Kidney (tissue), 22 donors: Measurements from ENCODE around the gene CFD. TPM values are rescaled to one million over a fixed set of nuclear protein-coding genes. Genes with fewer than 3 reads are reported as not detected.

Experiments used
- DNase-seq, 5 donors: peaks; one replicate each; pipeline ENCODE4 v3.0.0-alpha.2; 2013 to 2020
- FAIRE-seq: peaks from 2 replicates; lab custom pipeline; 2012; peaks lifted over from hg19 to GRCh38; lab: Jason Lieb, UNC
- H3K27ac ChIP-seq, 2 donors: one replicate each; pipeline ENCODE4 v1.7.0; 2013; ENCODE audit warnings: low read depth in 2 of 2, low read length in 2 of 2, inconsistent platforms in 1 of 2
- H3K27me3 ChIP-seq: one replicate; pipeline ENCODE4 v1.7.1; 2013; ENCODE audit warnings: low read length, inconsistent platforms; ENCODE audit not compliant: control insufficient read depth, insufficient read depth
- H3K36me3 ChIP-seq, 3 donors: one replicate each; pipeline versions ENCODE4 v1.7.0 to v1.7.1; 2013; ENCODE audit warnings: low read length in 3 of 3, control low read depth in 1 of 3, inconsistent platforms in 1 of 3; ENCODE audit not compliant: insufficient read depth in 3 of 3, control insufficient read depth in 2 of 3
- H3K4me1 ChIP-seq, 3 donors: one replicate each; pipeline versions ENCODE4 v1.7.0 to v1.7.1; 2013; ENCODE audit warnings: low read length in 3 of 3, inconsistent platforms in 1 of 3, low read depth in 1 of 3; ENCODE audit not compliant: control insufficient read depth in 2 of 3, insufficient read depth in 2 of 3
- H3K4me3 ChIP-seq, 3 donors: one replicate each; pipeline versions ENCODE4 v1.7.0 to v1.8.1; 2013; ENCODE audit warnings: low read length in 3 of 3, control low read depth in 1 of 3, inconsistent platforms in 1 of 3
- H3K9ac ChIP-seq, 3 donors: one replicate each; pipeline versions ENCODE4 v1.7.0 to v1.7.1; 2013; ENCODE audit warnings: low read length in 3 of 3, control low read depth in 1 of 3, inconsistent platforms in 1 of 3
- H3K9me3 ChIP-seq, 3 donors: one replicate each; pipeline versions ENCODE4 v1.7.0 to v1.7.1; 2013; ENCODE audit warnings: low read length in 3 of 3, control low read depth in 1 of 3, inconsistent platforms in 1 of 3; ENCODE audit not compliant: control insufficient read depth in 2 of 3, insufficient read depth in 1 of 3
- intact Hi-C: fragments of 100-400 bp; cut with DNase I; formaldehyde crosslinking; loops from one replicate; pipeline ENCODE4 v1.11.1; 2022
- long read RNA-seq, 10 donors: library from polyadenylated mRNA in 1 of 10; unstranded in 1 of 10; transcript quantifications; one replicate each; pipeline ENCODE4 v2.0.0 and lab custom pipeline, GENCODE V29; 2021 to 2026
- polyA plus RNA-seq: library from polyadenylated mRNA; stranded (reverse); fragments of 350-450 nt; fragmentation: Illumina TruSeq; extraction: RNeasy Lipid Tissue Mini Kit (QIAGEN cat#74804); gene quantifications from one replicate; pipeline ENCODE4 v1.2.3, GENCODE V29; 2014; ENCODE audit warnings: low read depth, low replicate concordance; ENCODE audit not compliant: insufficient read depth
- total RNA-seq: library from RNA; stranded (reverse); fragmentation: NEBNext Ultra II Directional; extraction: Animal tissue kit (Norgen Biotek cat#: 25700); gene quantifications from one replicate; pipeline ENCODE4 v1.2.1, GENCODE V29; 2021
- TF ChIP-seq, protein P1 (sequence below): IDR thresholded peaks from 3 replicates; pipeline ENCODE4 v1.5.1; 2012; ENCODE audit warnings: mild to moderate bottlenecking, moderate library complexity, borderline replicate concordance; ENCODE audit not compliant: insufficient read depth; ENCODE audit errors: extremely low read depth
- donor health status: control.
- donor health status: control.
- donor health status: control.
- donor health status: control.
- donor health status: control.
- donor health status: DM: yes; HTN: yes; CAD: no.
- donor health status: Normal renal cell carcinoma (clear cell type).

The CFD gene
- 35.1 TPM for total RNA-seq
- polyA plus RNA-seq, result 4.6 TPM
- long read RNA-seq, donor 1, partial matches to known transcripts, result 6 of 7 reads
- long read RNA-seq, donor 1, other reads (novel, unspliced or antisense), result 0 of 7 reads
- long read RNA-seq, donor 2, partial matches to known transcripts, result 0 of 3 reads
- long read RNA-seq, donor 2, other reads (novel, unspliced or antisense), result 0 of 3 reads
- long read RNA-seq, donor 3, partial matches to known transcripts, result 13 of 13 reads
- long read RNA-seq, donor 3, other reads (novel, unspliced or antisense), result 0 of 13 reads
- long read RNA-seq, donor 4, partial matches to known transcripts, result 5 of 6 reads
- long read RNA-seq, donor 4, other reads (novel, unspliced or antisense), result 0 of 6 reads
- long read RNA-seq, donor 5, partial matches to known transcripts, result 0 of 1 reads
- long read RNA-seq, donor 5, other reads (novel, unspliced or antisense), result 0 of 1 reads
- long read RNA-seq, donor 6, result 0 reads
- long read RNA-seq, donor 7, transcript CFD-201 (5 exons, 1,201 nt), result major isoform, 15 of 36 reads
- long read RNA-seq, donor 7, partial matches to known transcripts, result 12 of 36 reads
- long read RNA-seq, donor 7, other reads (novel, unspliced or antisense), result 9 of 36 reads
- long read RNA-seq, donor 8, partial matches to known transcripts, result 0 of 2 reads
- long read RNA-seq, donor 8, other reads (novel, unspliced or antisense), result 0 of 2 reads
- long read RNA-seq, donor 9, partial matches to known transcripts, result 0 of 2 reads
- long read RNA-seq, donor 9, other reads (novel, unspliced or antisense), result 0 of 2 reads
- long read RNA-seq, donor 10, partial matches to known transcripts, result 0 of 1 reads
- long read RNA-seq, donor 10, other reads (novel, unspliced or antisense), result 0 of 1 reads

DNA sequence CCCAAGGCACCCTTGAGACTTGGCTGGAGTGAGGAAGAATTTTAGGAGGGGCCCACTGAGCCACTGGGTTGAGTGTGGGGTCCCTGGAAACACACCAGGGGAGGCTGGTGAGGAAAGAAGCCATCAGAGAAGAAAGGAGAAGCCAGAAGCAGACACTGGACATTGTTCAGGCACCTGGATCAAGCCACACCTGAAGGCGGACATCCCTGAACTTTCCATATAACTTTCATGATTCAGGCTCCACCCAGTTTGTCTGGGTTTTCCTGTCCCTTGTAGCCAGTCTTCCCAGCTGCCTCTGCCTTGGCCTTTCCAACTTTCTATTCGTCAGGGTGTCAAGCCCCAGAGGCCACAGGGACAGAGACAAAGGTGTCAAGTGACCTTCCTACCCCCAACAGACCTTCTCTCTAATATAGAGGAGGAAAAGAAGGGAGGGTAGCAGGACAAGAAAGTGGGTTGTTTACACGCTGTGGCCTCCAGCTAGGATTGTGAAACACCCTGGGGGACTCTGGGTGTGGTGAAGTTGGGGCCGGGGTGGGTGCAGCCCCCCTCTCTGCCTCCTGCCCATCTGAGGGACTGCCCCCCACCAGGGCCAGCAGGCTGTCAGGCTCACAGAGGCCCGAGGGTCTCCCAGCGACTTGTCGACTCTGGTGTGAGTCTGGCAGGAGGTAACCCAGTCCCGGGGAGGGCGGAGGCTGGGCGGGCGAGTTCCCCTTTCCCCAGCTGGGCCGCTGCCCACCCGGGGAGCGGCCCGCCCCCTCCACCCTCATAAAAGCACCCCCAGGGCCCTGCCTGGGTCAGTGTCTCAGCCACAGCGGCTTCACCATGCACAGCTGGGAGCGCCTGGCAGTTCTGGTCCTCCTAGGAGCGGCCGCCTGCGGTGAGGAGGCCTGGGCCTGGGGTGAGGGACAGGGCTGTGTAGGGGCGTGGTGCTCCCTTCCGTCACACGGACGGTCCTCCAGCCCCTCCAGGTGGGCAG, at the start of gene CFD:
CFD (plus strand) TSS at position 797 of the 976 bp plus-strand sequence; CDS start at position 823, 26 bp downstream.
- Histone ChIP-seq H3K36me3 (no peaks in the 10 kb centered on the region), H3K27me3 (no peaks in the 10 kb centered on the region), H3K4me1 (peaks cover 0 to 9% (median 0%) of the 10 kb centered on the region in 3 donors), H3K9ac (no peak within 1 kb of the TSS), H3K9me3 (no peaks in the 10 kb centered on the region), H3K27ac (no peak within 1 kb of the TSS), H3K4me3 (no peak within 1 kb of the TSS)
- intact Hi-C loops, result no loop called here
- TF ChIP-seq, protein P1, sequence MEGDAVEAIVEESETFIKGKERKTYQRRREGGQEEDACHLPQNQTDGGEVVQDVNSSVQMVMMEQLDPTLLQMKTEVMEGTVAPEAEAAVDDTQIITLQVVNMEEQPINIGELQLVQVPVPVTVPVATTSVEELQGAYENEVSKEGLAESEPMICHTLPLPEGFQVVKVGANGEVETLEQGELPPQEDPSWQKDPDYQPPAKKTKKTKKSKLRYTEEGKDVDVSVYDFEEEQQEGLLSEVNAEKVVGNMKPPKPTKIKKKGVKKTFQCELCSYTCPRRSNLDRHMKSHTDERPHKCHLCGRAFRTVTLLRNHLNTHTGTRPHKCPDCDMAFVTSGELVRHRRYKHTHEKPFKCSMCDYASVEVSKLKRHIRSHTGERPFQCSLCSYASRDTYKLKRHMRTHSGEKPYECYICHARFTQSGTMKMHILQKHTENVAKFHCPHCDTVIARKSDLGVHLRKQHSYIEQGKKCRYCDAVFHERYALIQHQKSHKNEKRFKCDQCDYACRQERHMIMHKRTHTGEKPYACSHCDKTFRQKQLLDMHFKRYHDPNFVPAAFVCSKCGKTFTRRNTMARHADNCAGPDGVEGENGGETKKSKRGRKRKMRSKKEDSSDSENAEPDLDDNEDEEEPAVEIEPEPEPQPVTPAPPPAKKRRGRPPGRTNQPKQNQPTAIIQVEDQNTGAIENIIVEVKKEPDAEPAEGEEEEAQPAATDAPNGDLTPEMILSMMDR, result no peak
- FAIRE-seq, result no peak
- peak in 2 of 5 donors; percentile 64 to 87 for DNase-seq

DNA sequence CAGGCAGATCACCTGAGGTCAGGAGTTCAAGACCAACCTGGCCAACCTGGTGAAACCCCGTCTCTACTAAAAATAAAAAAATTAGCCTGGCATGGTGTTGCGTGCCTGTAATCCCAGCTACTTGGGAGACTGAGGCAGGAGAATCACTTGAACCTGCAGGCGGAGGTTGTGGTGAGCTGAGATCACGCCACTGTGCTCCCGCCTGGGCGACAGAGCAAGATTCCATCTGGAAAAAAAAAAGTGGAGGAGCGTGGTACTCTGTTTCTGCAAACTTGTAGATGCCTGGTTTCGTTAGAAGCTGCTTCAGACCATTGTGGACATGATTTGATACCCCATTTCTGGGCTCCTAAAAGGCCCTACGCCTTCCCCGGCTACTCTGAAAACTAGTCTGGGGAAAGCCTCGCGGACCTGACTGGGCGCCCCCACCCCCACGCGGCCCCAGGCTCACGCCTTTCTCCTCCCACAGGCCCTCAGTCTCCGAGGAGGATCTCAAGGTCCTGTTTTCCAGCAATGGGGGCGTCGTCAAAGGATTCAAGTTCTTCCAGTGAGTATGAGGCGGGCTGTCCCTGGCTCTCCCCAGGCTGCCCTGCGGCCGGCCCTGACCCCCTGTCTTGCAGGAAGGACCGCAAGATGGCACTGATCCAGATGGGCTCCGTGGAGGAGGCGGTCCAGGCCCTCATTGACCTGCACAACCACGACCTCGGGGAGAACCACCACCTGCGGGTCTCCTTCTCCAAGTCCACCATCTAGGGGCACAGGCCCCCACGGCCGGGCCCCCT, 49.2 kb upstream of the CFD start:
- TF ChIP-seq, protein P1, result no peak
- Histone ChIP-seq H3K4me3 (no peak overlapping the region), H3K9ac (no peak overlapping the region), H3K4me1 (no peaks in the 10 kb centered on the region), H3K27me3 (no peaks in the 10 kb centered on the region), H3K9me3 (no peaks in the 10 kb centered on the region), H3K36me3 (peaks cover 7 to 42% (median 18%) of the 10 kb centered on the region in 3 donors), H3K27ac (no peak overlapping the region)
- intact Hi-C loops, result no loop called here
- no peak for FAIRE-seq
- peak in 2 of 5 donors; percentile 61 to 80 for DNase-seq
